GM12878 (cell line): ENCODE results near the gene TMEM131L. TPM values are rescaled to one million over a fixed set of nuclear protein-coding genes. Genes with fewer than 3 reads are reported as not detected.

Experiments
- CREB1 ChIP-seq: IDR thresholded peaks from 2 replicates; pipeline ENCODE4 v1.6.1; 2012; ENCODE audit warnings: low read depth, mild to moderate bottlenecking, inconsistent platforms
- CREM ChIP-seq: IDR thresholded peaks from 2 replicates; pipeline ENCODE4 v1.6.1; 2014; ENCODE audit warnings: antibody characterized with exemption, low read depth
- FOS ChIP-seq: IDR thresholded peaks from 3 replicates; pipeline ENCODE4 v1.6.1; 2011; ENCODE audit warnings: borderline replicate concordance; ENCODE audit not compliant: insufficient read length; ENCODE audit errors: extremely low read depth
- FOXM1 ChIP-seq: IDR thresholded peaks from 2 replicates; pipeline ENCODE4 v1.6.1; 2012; ENCODE audit warnings: low read depth, mild to moderate bottlenecking, inconsistent platforms, low read length, moderate library complexity
- JUNB ChIP-seq: IDR thresholded peaks from 2 replicates; pipeline ENCODE4 v1.6.1; 2016; ENCODE audit warnings: antibody characterized with exemption, mild to moderate bottlenecking
- LARP7 ChIP-seq: fragments of 450-650 bp; IDR thresholded peaks from 2 replicates; pipeline ENCODE4 v1.6.1; 2017; ENCODE audit warnings: mild to moderate bottlenecking
- MEF2B ChIP-seq: fragments of 450-650 bp; IDR thresholded peaks from 2 replicates; pipeline ENCODE4 v1.6.1; 2018; ENCODE audit warnings: mild to moderate bottlenecking, moderate library complexity; ENCODE audit not compliant: partially characterized antibody, poor library complexity, severe bottlenecking
- NR2F1 ChIP-seq: fragments of 450-650 bp; conservative IDR thresholded peaks from 2 replicates; pipeline ENCODE4 v1.6.1; 2017; ENCODE audit warnings: mild to moderate bottlenecking
- PAX8 ChIP-seq: fragments of 450-650 bp; IDR thresholded peaks from 2 replicates; pipeline ENCODE4 v1.6.1; 2017; ENCODE audit warnings: mild to moderate bottlenecking, moderate library complexity
- RAD51 ChIP-seq: fragments of 450-650 bp; IDR thresholded peaks from 2 replicates; pipeline ENCODE4 v1.6.1; 2016; ENCODE audit warnings: moderate library complexity, mild to moderate bottlenecking, inconsistent platforms
- RCOR1 ChIP-seq: conservative IDR thresholded peaks from 2 replicates; pipeline ENCODE4 v1.6.1; 2012; ENCODE audit warnings: low read depth, low read length, improper control_type of control experiment
- SMAD1 ChIP-seq: fragments of 450-650 bp; IDR thresholded peaks from 2 replicates; pipeline ENCODE4 v1.6.1; 2018; ENCODE audit warnings: mild to moderate bottlenecking, low read depth; ENCODE audit not compliant: partially characterized antibody
- SMAD5 ChIP-seq: IDR thresholded peaks from 2 replicates; pipeline ENCODE4 v1.6.1; 2016; ENCODE audit warnings: antibody characterized with exemption, low read depth
- SMARCA5 ChIP-seq: fragments of 450-650 bp; IDR thresholded peaks from 2 replicates; pipeline ENCODE4 v1.6.1; 2017; ENCODE audit warnings: mild to moderate bottlenecking
- SRF ChIP-seq, 2 experiments: IDR thresholded peaks; 2 replicates each; pipeline ENCODE4 v1.6.1; 2011; ENCODE audit warnings: low read depth in 2 of 2, low read length in 2 of 2, mild to moderate bottlenecking in 1 of 2, moderate library complexity in 1 of 2
- ZNF207 ChIP-seq: fragments of 450-650 bp; IDR thresholded peaks from 2 replicates; pipeline ENCODE4 v1.6.1; 2014; ENCODE audit warnings: antibody characterized with exemption, mild to moderate bottlenecking, borderline replicate concordance
- ZNF384 ChIP-seq: IDR thresholded peaks from 2 replicates; pipeline ENCODE4 v1.6.1; 2012; ENCODE audit warnings: low read depth, mild to moderate bottlenecking, low read length, improper control_type of control experiment, borderline replicate concordance
- polyA plus RNA-seq, 11 experiments: library from polyadenylated mRNA; depleted of rRNA in 4 of 11; unstranded in 6 of 11; stranded (reverse) in 5 of 11; fragments of >200 nt; fragmentation: Nextera tagmentation in 4 of 11; fragmentation: Illumina TruSeq in 1 of 11; extraction: Ambion mirVana in 4 of 11; extraction: Trizol in 1 of 11; gene quantifications; 1 replicate in 1 of 11; 2 replicates in 10 of 11; pipeline versions ENCODE4 v1.2.1 to v1.2.3, GENCODE V29; 2011 to 2016; ENCODE audit warnings: inconsistent platforms in 2 of 11, missing spikeins in 2 of 11, low read depth in 1 of 11
- total RNA-seq, 4 experiments: library from RNA; depleted of rRNA in 3 of 4; stranded (reverse); fragments of >200 nt in 3 of 4; fragmentation: Illumina TruSeq in 1 of 4; extraction: Trizol in 1 of 4; gene quantifications; 2 replicates each; pipeline versions ENCODE4 v1.2.1 to v1.2.3, GENCODE V29; 2013 to 2021
- TF ChIP-seq, protein P1 (sequence below): fragments of 450-650 bp; IDR thresholded peaks from 2 replicates; pipeline ENCODE4 v1.6.1; 2017; ENCODE audit warnings: mild to moderate bottlenecking, low read depth, inconsistent platforms; ENCODE audit not compliant: poor library complexity, severe bottlenecking
- TF ChIP-seq, protein P2 (sequence below): IDR thresholded peaks from 2 replicates; pipeline ENCODE4 v1.6.1; 2011; ENCODE audit warnings: low read depth, low read length, improper control_type of control experiment, borderline replicate concordance
- TF ChIP-seq, protein P3 (sequence below): IDR thresholded peaks from 2 replicates; pipeline ENCODE4 v1.6.1; 2012; ENCODE audit warnings: improper control_type of control experiment, low read depth, low read length; ENCODE audit not compliant: insufficient replicate concordance
- TF ChIP-seq, protein P4 (sequence below): fragments of 150-350 bp; IDR thresholded peaks from 2 replicates; pipeline ENCODE4 v1.6.1; 2016; ENCODE audit warnings: low read depth, low read length

Gene TMEM131L
- total and polyA plus RNA-seq, 10 of the 15 experiments (the other 5 are each of a cell fraction or from before 2014, with no cell fraction given): 8.5 to 101 (median 74.4) TPM

DNA sequence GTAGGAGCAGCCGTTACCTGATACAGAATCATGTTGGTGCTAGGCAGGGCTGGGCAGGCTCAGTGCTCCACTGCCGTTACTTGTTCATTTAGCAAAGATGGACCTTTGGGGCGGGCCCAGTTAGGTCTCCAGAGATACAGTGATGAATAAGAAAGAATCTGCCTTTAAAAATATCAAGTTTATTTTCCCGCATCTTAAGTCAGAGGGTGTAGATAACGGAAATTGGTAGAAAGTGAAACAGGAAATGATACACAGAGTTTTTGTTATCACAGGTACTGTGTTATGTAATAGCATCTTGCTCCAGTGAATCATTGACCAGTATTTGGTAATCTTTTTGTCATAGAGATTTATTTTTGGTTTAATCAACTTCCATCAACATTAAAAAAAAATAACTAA, 5.5 kb downstream of the TMEM131L start (continued):
- no peak for TF ChIP-seq FOS
- no peak for TF ChIP-seq ZNF384
- TF ChIP-seq SRF (IDR thresholded peaks at IDR 0.05; ENCODE audit: low read depth in 2 of 2, low read length in 2 of 2): no peak
- TF ChIP-seq CREM: peak; percentile 57
- TF ChIP-seq SMAD1: no peak
- TF ChIP-seq, protein P1, sequence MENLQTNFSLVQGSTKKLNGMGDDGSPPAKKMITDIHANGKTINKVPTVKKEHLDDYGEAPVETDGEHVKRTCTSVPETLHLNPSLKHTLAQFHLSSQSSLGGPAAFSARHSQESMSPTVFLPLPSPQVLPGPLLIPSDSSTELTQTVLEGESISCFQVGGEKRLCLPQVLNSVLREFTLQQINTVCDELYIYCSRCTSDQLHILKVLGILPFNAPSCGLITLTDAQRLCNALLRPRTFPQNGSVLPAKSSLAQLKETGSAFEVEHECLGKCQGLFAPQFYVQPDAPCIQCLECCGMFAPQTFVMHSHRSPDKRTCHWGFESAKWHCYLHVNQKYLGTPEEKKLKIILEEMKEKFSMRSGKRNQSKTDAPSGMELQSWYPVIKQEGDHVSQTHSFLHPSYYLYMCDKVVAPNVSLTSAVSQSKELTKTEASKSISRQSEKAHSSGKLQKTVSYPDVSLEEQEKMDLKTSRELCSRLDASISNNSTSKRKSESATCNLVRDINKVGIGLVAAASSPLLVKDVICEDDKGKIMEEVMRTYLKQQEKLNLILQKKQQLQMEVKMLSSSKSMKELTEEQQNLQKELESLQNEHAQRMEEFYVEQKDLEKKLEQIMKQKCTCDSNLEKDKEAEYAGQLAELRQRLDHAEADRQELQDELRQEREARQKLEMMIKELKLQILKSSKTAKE: peak; percentile 13
- TF ChIP-seq, protein P2, sequence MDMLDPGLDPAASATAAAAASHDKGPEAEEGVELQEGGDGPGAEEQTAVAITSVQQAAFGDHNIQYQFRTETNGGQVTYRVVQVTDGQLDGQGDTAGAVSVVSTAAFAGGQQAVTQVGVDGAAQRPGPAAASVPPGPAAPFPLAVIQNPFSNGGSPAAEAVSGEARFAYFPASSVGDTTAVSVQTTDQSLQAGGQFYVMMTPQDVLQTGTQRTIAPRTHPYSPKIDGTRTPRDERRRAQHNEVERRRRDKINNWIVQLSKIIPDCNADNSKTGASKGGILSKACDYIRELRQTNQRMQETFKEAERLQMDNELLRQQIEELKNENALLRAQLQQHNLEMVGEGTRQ: no peak
- TF ChIP-seq RAD51: no peak
- TF ChIP-seq, protein P3, sequence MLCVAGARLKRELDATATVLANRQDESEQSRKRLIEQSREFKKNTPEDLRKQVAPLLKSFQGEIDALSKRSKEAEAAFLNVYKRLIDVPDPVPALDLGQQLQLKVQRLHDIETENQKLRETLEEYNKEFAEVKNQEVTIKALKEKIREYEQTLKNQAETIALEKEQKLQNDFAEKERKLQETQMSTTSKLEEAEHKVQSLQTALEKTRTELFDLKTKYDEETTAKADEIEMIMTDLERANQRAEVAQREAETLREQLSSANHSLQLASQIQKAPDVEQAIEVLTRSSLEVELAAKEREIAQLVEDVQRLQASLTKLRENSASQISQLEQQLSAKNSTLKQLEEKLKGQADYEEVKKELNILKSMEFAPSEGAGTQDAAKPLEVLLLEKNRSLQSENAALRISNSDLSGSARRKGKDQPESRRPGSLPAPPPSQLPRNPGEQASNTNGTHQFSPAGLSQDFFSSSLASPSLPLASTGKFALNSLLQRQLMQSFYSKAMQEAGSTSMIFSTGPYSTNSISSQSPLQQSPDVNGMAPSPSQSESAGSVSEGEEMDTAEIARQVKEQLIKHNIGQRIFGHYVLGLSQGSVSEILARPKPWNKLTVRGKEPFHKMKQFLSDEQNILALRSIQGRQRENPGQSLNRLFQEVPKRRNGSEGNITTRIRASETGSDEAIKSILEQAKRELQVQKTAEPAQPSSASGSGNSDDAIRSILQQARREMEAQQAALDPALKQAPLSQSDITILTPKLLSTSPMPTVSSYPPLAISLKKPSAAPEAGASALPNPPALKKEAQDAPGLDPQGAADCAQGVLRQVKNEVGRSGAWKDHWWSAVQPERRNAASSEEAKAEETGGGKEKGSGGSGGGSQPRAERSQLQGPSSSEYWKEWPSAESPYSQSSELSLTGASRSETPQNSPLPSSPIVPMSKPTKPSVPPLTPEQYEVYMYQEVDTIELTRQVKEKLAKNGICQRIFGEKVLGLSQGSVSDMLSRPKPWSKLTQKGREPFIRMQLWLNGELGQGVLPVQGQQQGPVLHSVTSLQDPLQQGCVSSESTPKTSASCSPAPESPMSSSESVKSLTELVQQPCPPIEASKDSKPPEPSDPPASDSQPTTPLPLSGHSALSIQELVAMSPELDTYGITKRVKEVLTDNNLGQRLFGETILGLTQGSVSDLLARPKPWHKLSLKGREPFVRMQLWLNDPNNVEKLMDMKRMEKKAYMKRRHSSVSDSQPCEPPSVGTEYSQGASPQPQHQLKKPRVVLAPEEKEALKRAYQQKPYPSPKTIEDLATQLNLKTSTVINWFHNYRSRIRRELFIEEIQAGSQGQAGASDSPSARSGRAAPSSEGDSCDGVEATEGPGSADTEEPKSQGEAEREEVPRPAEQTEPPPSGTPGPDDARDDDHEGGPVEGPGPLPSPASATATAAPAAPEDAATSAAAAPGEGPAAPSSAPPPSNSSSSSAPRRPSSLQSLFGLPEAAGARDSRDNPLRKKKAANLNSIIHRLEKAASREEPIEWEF: no peak
- peak; percentile 54; the same call in 1 of the 2 replicates for TF ChIP-seq FOXM1
- no peak for TF ChIP-seq RCOR1
- TF ChIP-seq SMARCA5: no peak
- peak; percentile 50 for TF ChIP-seq JUNB
- TF ChIP-seq, protein P4, sequence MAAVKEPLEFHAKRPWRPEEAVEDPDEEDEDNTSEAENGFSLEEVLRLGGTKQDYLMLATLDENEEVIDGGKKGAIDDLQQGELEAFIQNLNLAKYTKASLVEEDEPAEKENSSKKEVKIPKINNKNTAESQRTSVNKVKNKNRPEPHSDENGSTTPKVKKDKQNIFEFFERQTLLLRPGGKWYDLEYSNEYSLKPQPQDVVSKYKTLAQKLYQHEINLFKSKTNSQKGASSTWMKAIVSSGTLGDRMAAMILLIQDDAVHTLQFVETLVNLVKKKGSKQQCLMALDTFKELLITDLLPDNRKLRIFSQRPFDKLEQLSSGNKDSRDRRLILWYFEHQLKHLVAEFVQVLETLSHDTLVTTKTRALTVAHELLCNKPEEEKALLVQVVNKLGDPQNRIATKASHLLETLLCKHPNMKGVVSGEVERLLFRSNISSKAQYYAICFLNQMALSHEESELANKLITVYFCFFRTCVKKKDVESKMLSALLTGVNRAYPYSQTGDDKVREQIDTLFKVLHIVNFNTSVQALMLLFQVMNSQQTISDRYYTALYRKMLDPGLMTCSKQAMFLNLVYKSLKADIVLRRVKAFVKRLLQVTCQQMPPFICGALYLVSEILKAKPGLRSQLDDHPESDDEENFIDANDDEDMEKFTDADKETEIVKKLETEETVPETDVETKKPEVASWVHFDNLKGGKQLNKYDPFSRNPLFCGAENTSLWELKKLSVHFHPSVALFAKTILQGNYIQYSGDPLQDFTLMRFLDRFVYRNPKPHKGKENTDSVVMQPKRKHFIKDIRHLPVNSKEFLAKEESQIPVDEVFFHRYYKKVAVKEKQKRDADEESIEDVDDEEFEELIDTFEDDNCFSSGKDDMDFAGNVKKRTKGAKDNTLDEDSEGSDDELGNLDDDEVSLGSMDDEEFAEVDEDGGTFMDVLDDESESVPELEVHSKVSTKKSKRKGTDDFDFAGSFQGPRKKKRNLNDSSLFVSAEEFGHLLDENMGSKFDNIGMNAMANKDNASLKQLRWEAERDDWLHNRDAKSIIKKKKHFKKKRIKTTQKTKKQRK: no peak
- TF ChIP-seq NR2F1: no peak
- TF ChIP-seq LARP7: no peak
- no peak for TF ChIP-seq PAX8
- TF ChIP-seq SMAD5: no peak; the same call in 1 of the 2 replicates
- TF ChIP-seq CREB1: peak; percentile 87
- TF ChIP-seq MEF2B: peak; percentile 10
- no peak for TF ChIP-seq ZNF207
